Activated T-cell treated with anti-CD3 and anti-CD28 coated beads for 24 hours (primary cell): ENCODE measurements around the gene LGALS4.
"Not testable (repeated sequence)": the region's sequence is repeated elsewhere in the genome, so short reads cannot be mapped to it uniquely, and the experiment has no call there.

Experiments used
- DNase-seq: peaks from one replicate; pipeline ENCODE4 v3.0.0-alpha.2; 2020; ENCODE audit warnings: low read depth

Gene LGALS4

GRCh38 chr19:38795549-38795948 lies 17.2 kb downstream of the LGALS4 start:
- DNase-seq, result no peak

- no peak for DNase-seq
These were observed 19.1 kb downstream of the LGALS4 start for GRCh38 chr19:38793671-38794070.

DNA sequence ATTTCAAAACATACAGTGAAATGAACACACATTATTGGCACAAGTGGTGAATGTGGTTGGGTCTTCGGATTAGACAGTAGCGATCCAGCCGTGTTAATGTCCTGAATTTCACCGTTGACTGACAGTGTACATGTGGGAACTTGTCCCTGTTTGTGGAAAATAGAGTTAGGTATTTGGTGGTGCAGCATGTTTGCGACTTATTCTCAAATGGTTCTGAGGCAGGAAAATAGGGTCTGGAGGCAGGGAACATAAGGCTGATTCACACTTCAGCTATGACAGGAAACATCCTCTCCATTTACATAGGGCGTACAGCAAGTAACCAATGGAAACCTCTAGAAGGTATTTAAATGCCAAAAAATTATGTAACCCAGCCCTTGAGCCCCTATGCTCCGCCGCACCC lies 19.6 kb downstream of the LGALS4 start:
- no peak for DNase-seq

- DNase-seq, result peak; percentile 9
These were observed 20.3 kb downstream of the LGALS4 start for GRCh38 chr19:38792250-38793111.

- not testable (repeated sequence) for DNase-seq
These were observed 21.2 kb downstream of the LGALS4 start for GRCh38 chr19:38791451-38792064.

DNA sequence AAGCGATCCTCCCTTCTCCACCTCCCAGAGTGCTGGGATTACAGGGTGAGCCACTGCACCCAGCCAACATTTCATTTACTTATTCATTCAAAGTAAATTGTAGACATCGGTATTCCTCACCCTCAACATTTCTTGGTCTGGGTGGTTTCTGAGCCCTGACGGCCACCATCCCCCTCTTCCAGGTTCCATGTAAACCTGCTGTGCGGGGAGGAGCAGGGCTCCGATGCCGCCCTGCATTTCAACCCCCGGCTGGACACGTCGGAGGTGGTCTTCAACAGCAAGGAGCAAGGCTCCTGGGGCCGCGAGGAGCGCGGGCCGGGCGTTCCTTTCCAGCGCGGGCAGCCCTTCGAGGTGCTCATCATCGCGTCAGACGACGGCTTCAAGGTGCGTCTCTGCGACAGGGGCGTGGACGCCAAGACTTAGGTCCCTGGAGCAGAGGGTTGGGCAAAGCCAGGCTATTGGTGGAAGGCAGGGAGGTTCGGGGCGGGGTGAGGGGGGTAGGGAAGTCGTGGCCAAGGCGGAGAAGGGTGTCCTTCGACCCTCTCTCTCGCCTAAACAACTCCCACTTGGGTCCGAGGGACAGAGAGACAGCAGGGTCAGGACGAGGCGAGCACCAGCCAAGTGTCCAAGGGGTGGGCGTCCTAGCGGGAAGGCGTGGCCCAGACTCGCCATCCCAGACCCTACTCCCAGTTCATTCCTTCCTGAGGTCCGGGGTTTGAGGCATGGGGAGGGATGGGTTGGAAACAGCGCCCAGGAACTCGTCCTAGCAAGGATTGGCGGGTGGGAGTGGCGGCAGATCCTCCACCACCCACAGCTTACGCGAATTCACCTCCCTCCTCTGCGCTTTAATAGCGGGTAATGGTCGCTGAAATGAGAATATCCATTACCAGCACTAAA lies 22.0 kb downstream of the LGALS4 start:
- not testable (repeated sequence) for DNase-seq

DNA sequence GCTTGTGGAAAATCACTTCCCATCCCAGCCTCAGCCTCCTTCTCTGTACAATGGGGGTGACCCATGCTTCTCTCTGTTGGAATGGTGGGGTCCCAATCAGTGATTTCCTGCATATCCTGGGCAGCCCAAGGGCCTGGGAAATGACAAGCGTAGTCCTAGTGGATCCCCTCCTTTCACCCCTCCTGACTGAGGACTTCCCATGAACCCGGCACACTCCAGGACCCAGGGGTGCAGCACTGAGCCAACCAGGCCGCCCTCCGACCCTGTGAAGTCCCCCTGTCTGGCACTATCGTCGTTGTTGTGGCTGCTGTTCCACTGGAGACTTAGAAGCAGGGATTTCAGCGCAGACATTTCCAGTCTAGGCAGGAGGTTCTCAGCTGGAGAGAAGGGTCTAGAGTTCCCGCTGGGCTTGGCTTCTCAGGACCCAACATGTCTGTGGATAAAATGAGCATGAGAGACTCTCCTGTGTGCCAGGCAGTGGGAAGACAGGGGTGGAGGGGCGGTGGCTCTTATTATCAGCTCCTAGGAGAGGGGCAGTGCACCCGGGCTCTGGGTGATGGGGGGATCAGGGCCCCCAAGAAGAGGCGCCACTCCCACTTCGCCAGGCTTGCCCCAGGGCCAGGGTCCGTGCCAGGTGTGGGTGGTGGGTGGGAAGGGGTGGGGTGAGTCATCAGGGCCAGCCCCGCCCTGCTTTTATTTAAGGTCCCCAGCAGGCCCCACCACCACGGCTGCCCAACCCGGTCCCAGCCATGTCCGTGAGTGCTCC lies 24.1 kb downstream of the LGALS4 start, which contains the start of gene LGALS7B:
Gene LGALS7B, plus strand, starts transcription at position 723 of the 766 bp plus-strand sequence. Its CDS starts 27 bp downstream, at position 750.
- no peak for DNase-seq

- no peak for DNase-seq
These were observed 26.0 kb downstream of the LGALS4 start for GRCh38 chr19:38786572-38787265.

DNA sequence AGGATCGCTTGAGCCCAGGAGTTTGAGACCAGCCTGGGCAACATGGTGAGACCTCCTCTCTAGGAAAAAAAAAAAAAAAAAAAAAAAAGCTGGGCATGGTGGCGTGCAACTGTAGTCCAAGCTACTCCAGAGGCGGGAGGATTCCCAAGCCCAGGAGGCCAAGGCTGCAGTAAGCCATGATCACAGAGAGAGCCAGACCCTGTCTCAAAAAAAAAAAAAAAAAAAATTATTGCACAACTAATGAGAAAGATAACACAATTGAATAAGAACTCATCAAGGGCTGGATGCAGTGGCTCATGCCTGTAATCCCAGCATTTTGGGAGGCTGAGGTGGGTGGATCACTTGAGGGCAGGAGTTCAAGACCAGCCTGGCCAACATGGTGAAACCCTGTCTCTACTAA lies 26.7 kb downstream of the LGALS4 start:
- DNase-seq, result not testable (repeated sequence)

DNA sequence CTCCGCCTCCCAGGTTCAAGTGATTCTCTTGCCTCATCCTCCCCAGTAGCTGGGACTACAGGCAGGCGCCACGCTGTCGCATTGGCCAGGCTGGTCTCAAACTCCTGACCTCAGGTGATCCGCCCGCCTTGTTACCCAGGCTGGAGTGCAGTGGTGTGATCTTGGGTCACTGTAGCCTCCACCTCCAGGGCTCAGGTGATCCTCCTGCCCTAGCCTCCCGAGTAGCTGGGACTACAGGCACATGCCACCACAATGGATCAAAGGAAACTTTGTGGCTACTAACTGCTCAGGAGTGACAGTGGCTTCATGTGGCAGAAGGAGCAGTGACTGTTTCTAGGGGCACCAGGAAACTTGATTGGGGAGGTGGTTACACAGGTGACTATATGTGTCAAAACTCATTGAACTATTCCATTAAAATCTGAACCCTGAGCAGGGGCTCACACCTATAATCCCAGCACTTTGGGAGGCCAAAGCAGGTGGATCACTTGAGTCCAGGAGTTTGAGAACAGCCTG lies 27.5 kb downstream of the LGALS4 start:
- no peak for DNase-seq

- DNase-seq, result no peak
These were observed 28.5 kb downstream of the LGALS4 start for GRCh38 chr19:38784224-38784623.

- not testable (repeated sequence) for DNase-seq
These were observed 30.5 kb downstream of the LGALS4 start for GRCh38 chr19:38782212-38782611.

GRCh38 chr19:38781058-38781457 lies 31.7 kb downstream of the LGALS4 start:
- no peak for DNase-seq

DNA sequence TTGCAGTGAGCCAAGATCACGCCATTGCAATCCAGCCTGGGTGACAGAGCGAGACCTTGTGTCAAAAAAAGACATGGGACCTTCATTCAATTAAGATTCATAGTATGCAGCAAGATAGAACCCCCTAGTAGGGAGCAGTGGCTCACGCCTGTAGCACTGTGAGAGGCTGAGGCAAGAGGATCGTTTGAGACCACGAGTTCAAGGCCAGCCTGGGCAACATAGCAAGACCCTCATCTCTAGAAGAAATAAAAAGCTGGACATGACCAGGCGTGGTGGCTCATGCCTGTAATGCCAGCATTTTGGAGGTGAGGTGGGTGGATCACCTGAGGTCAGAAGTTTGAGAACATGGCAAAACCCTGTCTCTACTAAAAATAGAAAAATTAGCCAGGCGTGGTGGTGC lies 32.3 kb downstream of the LGALS4 start:
- no peak for DNase-seq

DNA sequence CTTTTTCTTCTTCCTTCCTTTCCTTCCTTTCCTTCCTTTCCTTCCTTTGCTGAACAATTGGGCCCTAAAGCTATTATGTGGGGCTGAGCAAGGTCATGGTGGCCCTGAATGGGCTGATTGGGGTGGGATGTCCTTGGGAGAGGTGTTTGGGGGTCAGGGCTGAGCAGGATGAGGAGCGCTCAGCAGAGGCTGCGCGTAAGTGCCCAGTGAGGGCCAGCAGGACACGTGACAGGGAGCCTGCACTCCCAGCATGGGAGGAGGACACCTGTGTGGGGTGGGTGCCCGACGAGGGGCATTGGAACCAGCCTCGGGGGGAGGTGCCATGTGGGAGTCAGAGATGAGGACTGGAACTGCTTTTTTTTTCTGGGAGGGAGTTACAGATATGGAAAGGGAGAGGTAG lies 34.0 kb downstream of the LGALS4 start:
- DNase-seq, result no peak

DNA sequence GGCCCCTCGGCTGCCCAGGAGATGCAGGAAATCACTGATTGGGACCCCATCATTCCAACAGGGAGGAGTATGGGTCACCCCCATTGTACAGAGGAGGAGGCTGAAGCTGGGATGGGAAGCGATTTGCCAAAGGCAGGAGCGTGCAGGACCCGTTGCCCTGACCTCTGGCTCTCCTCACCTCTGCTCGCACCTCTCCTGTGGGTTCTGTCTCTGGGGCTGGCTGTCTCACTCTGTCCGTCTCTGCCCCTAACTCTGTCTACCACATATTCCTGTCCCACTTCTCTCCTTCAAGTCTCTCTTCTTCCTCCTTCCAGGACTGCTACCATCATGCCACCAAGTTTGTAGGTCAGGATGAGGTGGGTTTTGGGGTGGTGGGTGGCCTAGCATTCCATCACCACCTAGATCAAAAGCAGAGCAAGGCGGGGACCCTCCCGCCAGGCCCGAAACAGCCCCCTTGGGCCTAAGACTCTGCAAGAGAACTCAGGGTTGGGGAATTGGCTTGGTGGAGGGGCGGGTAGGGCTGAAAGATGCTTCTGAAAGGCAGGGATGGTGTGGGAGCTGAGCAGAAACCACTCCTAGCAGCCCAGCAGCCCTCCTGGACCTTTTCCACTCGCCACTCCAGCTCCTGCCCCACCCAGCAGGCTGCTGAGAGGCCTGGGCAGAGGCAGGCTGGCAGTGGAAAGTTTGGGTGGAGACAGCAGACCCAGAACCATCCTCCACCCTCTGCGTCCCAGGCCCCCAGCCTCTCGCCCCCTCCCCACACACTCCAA lies 38.4 kb downstream of the LGALS4 start:
- DNase-seq, result no peak

- DNase-seq, result no peak
These were observed 39.1 kb downstream of the LGALS4 start, which contains the start of gene LGALS7 for GRCh38 chr19:38773469-38774177. TSS of gene LGALS7 (minus strand) at chr19:38773517. CDS start at chr19:38773492, 25 bp downstream.

- DNase-seq, result not testable (repeated sequence)
These were observed 41.2 kb downstream of the LGALS4 start for GRCh38 chr19:38771569-38771968.

DNA sequence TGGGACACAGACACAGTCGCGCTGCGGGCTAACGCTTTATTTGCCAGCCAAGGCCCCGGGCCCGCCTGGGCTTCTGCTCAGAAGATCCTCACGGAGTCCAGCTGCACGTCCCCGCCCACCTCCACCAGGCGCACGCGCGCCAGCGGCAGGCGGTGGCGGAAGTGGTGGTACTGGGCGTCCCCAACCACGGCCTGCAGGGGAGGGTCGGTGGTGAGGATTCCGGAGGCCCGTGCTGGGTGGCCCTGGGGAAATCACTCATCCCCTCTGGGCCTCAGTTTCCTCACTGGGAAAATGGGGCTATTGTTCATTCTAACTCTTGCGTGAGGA lies 41.8 kb downstream of the LGALS4 start:
- DNase-seq, result not testable (repeated sequence)
